Endodermal cell (in vitro differentiated cells): ENCODE results near the gene HS6ST1. TPM values are rescaled to one million over a fixed set of nuclear protein-coding genes. Genes with fewer than 3 reads are reported as not detected.
A peak's percentile ranks its signal among the peaks of the same experiment; 100 is the strongest.

Source experiments
- DNase-seq: peaks from one replicate; pipeline ENCODE4 v3.0.0-alpha.2; 2017
- H3K27ac ChIP-seq: 2 replicates; pipeline ENCODE4 v1.5.1; 2013; ENCODE audit warnings: mild to moderate bottlenecking, low read depth, low read length, moderate library complexity
- H3K27me3 ChIP-seq: 2 replicates; pipeline ENCODE4 v1.6.1; 2013; ENCODE audit warnings: mild to moderate bottlenecking, low read length, moderate library complexity; ENCODE audit not compliant: insufficient read depth, control insufficient read depth, poor library complexity, severe bottlenecking
- H3K36me3 ChIP-seq: 2 replicates; pipeline ENCODE4 v1.7.0; 2013; ENCODE audit warnings: mild to moderate bottlenecking, low read length, moderate library complexity; ENCODE audit not compliant: control insufficient read depth, insufficient read depth
- H3K4me1 ChIP-seq: one replicate; pipeline ENCODE4 v1.7.0; 2013; ENCODE audit warnings: low read length; ENCODE audit not compliant: control insufficient read depth, insufficient read depth
- H3K4me3 ChIP-seq: 2 replicates; pipeline ENCODE4 v1.5.1; 2013; ENCODE audit warnings: mild to moderate bottlenecking, low read length, moderate library complexity
- H3K9ac ChIP-seq: 2 replicates; pipeline ENCODE4 v1.6.1; 2013; ENCODE audit warnings: mild to moderate bottlenecking, low read length, moderate library complexity; ENCODE audit not compliant: poor library complexity, severe bottlenecking; ENCODE audit errors: extremely low read depth
- H3K9me3 ChIP-seq: 2 replicates; pipeline ENCODE4 v1.6.1; 2013; ENCODE audit warnings: mild to moderate bottlenecking, low read length, moderate library complexity; ENCODE audit not compliant: control insufficient read depth
- H3K27ac Mint-ChIP-seq: 2 replicates; pipeline ENCODE4 v1.8.0; 2020; ENCODE audit warnings: mixed read lengths
- H3K27me3 Mint-ChIP-seq: 2 replicates; pipeline ENCODE4 v1.8.0; 2021; ENCODE audit warnings: mild to moderate bottlenecking, mixed read lengths; ENCODE audit not compliant: insufficient read depth
- H3K36me3 Mint-ChIP-seq: 2 replicates; pipeline ENCODE4 v1.8.0; 2020; ENCODE audit warnings: low read depth, mixed read lengths
- H3K4me1 Mint-ChIP-seq: 2 replicates; pipeline ENCODE4 v1.8.0; 2020; ENCODE audit warnings: mixed read lengths
- H3K4me3 Mint-ChIP-seq: 2 replicates; pipeline ENCODE4 v1.8.0; 2020; ENCODE audit warnings: mild to moderate bottlenecking, moderate library complexity, mixed read lengths
- H3K9me3 Mint-ChIP-seq: 2 replicates; pipeline ENCODE4 v1.8.0; 2020; ENCODE audit warnings: mild to moderate bottlenecking, mixed read lengths
- CTCF ChIP-seq: fragments of 200-600 bp; sonication (generic); conservative IDR thresholded peaks from 2 replicates; pipeline ENCODE4 v1.5.0; 2021; ENCODE audit warnings: antibody characterized with exemption, mild to moderate bottlenecking
- WGBS, 2 experiments: methylation state at CpG; one replicate each; pipeline versions ENCODE4 v1.1.5 to v1.1.7; 2013; ENCODE audit warnings: missing lambda C conversion rate in 2 of 2, mixed read lengths in 1 of 2; ENCODE audit not compliant: insufficient coverage in 1 of 2, insufficient read length in 1 of 2; 5-methylcytosine and 5-hydroxymethylcytosine counted together
- total RNA-seq, 2 donors: library from RNA; stranded (reverse); fragmentation: NEBNext Ultra II Directional in 1 of 2; extraction: Animal tissue kit (Norgen Biotek cat#: 25700) in 1 of 2; gene quantifications; 2 replicates in 1 of 2; 3 replicates in 1 of 2; pipeline ENCODE4 v1.2.1, GENCODE V29; 2021

Gene HS6ST1
- total RNA-seq, 2 donors from 2014 or later = 93.0 to 106 TPM

DNA sequence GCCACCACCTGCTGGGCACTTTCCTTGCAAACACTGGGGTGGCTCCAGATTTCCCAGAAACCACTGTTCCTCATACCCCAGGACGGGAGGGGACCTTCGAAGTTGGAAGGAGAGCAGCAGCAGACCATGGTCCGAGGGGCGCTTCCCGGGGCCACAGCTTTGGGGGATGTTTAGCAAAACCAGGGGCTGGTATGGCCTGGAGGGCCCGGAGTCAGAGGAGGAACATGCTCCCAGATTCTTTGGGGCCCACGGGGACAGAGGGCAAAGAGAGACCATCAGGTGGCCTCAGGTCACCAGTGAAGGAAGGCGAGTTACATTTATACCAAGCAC is 25.3 kb downstream of the HS6ST1 start:
- DNase-seq = peak; percentile 75
- Histone ChIP-seq H3K4me1 (peaks cover 5% of the 10 kb centered on the region), H3K9ac (no peak overlapping the region), H3K9me3 (no peaks in the 10 kb centered on the region), H3K27ac (no peak overlapping the region), H3K4me3 (no peak overlapping the region), H3K36me3 (peaks cover 51% of the 10 kb centered on the region), H3K27me3 (no peaks in the 10 kb centered on the region)
- Mint-ChIP-seq H3K4me1 (peaks cover 40% of the 10 kb centered on the region), H3K9me3 (no peaks in the 10 kb centered on the region), H3K36me3 (peaks cover 30% of the 10 kb centered on the region), H3K27me3 (no peaks in the 10 kb centered on the region), H3K4me3 (no peak overlapping the region), H3K27ac (peak overlapping the region; percentile 65)
- WGBS, 2 experiments = 83 to 89% methylated on average over 7 to 8 of the region's 8 CpGs
- peak; percentile 55 for TF ChIP-seq CTCF

GRCh38 chr2:128292599-128293425 is 25.9 kb downstream of the HS6ST1 start:
- no peak for DNase-seq
- Histone ChIP-seq H3K4me3 (no peak overlapping the region), H3K9me3 (no peaks in the 10 kb centered on the region), H3K4me1 (peaks cover 5% of the 10 kb centered on the region), H3K36me3 (peaks cover 53% of the 10 kb centered on the region), H3K27me3 (no peaks in the 10 kb centered on the region), H3K9ac (no peak overlapping the region), H3K27ac (no peak overlapping the region)
- no peaks in the 10 kb centered on the region for H3K27me3 Mint-ChIP-seq
- peaks cover 40% of the 10 kb centered on the region for H3K4me1 Mint-ChIP-seq
- H3K9me3 Mint-ChIP-seq = no peaks in the 10 kb centered on the region
- no peak overlapping the region for H3K4me3 Mint-ChIP-seq
- peak overlapping the region; percentile 65 for H3K27ac Mint-ChIP-seq
- WGBS, 2 experiments = 92% methylated on average over 6 to 21 of the region's 21 CpGs
- H3K36me3 Mint-ChIP-seq = peaks cover 31% of the 10 kb centered on the region
- TF ChIP-seq CTCF = no peak

DNA sequence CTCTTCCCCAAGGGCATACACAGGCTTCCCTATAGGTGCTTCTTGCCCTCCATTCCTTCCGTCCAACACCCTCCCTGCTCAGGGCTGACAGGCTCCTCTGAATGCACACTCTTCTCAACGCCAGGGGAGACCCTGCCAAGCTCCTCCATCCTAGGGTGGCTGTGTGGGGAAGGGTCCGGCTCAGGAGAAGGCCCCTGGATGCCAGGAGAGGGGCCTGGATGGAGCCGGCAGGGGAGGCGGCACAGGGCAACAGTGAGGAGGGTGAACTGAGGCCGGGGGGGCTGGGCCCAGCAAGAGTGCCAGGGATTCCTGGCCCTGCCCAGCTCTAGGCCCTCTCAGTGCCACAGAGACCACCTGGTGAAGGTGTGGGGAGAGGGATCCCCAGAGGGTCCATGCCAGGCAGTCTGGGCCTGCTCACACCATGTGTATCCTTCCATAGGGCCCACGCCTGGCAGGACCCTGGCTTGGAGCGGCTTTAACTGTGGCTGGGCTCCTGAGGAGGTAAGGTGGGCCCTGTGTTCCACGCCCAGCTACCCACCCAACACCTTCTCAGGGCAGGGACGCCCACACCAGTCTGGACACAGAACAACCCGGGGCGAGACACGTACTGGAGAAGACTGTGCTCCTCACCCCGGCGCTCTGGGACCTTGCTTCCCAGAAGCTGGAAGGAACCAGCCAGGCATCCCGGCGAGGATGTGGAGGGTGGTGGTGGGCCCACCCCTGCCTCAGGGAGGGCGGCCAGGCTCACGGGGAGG is 26.6 kb downstream of the HS6ST1 start:
- no peaks in the 10 kb centered on the region for H3K27me3 Mint-ChIP-seq
- no peak for DNase-seq
- no peaks in the 10 kb centered on the region for H3K9me3 ChIP-seq
- H3K4me3 ChIP-seq = no peak overlapping the region
- H3K27ac ChIP-seq = no peak overlapping the region
- H3K9ac ChIP-seq = no peak overlapping the region
- 97% methylated on average over 6 to 19 of the region's 19 CpGs for WGBS, 2 experiments
- peaks cover 40% of the 10 kb centered on the region for H3K4me1 Mint-ChIP-seq
- H3K27me3 ChIP-seq = no peaks in the 10 kb centered on the region
- peaks cover 26% of the 10 kb centered on the region for H3K36me3 Mint-ChIP-seq
- no peak overlapping the region for H3K4me3 Mint-ChIP-seq
- H3K27ac Mint-ChIP-seq = peak overlapping the region; percentile 21
- H3K4me1 ChIP-seq = peaks cover 5% of the 10 kb centered on the region
- no peaks in the 10 kb centered on the region for H3K9me3 Mint-ChIP-seq
- no peak for TF ChIP-seq CTCF
- peaks cover 56% of the 10 kb centered on the region for H3K36me3 ChIP-seq
